SU-DHL-6 (cell line): ENCODE measurements around the gene ABHD5.

Experiments used
- EZH2phosphoT487 ChIP-seq: fragments of 200-600 bp; sonication (generic), shearing (Covaris generic); conservative IDR thresholded peaks from 2 replicates; pipeline ENCODE4 v1.6.1; 2018; ENCODE audit warnings: mild to moderate bottlenecking, antibody characterized with exemption, low read length, moderate library complexity, mixed read lengths
- TF ChIP-seq, protein P1 (sequence below): fragments of 200-600 bp; sonication (generic); IDR thresholded peaks from one replicate; pipeline ENCODE4 v1.5.1; 2017; ENCODE audit warnings: antibody characterized with exemption, mild to moderate bottlenecking, low read length, moderate library complexity; ENCODE audit not compliant: insufficient read depth, poor library complexity, severe bottlenecking

DNA sequence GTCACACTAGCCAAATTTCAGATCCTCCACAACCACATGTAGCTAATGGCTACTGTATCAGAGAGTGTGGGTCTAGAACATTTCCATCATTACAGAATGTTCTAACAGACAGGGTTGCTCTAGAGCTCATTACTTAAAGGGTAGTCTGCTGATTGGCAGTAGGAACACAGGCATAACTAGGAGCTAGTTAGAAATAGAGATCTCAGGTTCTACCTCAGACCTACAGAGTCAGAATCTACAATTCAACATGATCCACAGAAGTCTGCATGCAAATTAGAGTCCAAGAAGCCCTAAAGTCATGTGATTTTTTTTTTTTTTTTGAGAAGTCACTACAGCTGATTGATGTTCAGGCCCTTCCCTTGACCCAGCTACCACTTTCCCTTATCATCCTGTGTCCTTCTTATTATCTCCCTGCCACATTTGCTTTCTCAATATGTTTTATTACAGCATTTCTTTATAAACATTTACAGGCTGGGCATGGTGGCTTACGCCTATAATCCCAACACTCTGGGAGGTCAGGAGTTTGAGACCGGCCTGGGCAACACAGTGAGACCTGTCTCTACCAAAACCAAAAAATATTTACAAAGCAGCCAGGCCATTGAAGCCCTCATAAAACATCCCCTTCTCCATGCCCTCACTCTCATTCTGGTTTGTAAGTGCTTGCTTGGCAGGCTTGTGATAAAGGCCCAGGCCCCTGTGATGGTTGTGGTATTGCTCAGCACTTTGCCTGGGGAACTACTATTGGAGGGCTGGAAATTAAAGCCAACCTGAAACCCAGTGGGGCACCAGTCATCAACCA lies 3.8 kb upstream of the ABHD5 start:
- TF ChIP-seq, protein P1, sequence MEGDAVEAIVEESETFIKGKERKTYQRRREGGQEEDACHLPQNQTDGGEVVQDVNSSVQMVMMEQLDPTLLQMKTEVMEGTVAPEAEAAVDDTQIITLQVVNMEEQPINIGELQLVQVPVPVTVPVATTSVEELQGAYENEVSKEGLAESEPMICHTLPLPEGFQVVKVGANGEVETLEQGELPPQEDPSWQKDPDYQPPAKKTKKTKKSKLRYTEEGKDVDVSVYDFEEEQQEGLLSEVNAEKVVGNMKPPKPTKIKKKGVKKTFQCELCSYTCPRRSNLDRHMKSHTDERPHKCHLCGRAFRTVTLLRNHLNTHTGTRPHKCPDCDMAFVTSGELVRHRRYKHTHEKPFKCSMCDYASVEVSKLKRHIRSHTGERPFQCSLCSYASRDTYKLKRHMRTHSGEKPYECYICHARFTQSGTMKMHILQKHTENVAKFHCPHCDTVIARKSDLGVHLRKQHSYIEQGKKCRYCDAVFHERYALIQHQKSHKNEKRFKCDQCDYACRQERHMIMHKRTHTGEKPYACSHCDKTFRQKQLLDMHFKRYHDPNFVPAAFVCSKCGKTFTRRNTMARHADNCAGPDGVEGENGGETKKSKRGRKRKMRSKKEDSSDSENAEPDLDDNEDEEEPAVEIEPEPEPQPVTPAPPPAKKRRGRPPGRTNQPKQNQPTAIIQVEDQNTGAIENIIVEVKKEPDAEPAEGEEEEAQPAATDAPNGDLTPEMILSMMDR = no peak
- no peak for TF ChIP-seq EZH2phosphoT487
